GM19043 (cell line): ENCODE data around the gene LINGO1.

ENCODE experiments used
- ATAC-seq: cut with Tn5 transposase; IDR thresholded peaks from one replicate; pipeline ENCODE4 v1.9.1; 2021; ENCODE audit warnings: low read depth; ENCODE audit not compliant: unreplicated experiment

Gene LINGO1

GRCh38 chr15:77619883-77620282, 12.8 kb downstream of the LINGO1 start:
- no peak for ATAC-seq

DNA sequence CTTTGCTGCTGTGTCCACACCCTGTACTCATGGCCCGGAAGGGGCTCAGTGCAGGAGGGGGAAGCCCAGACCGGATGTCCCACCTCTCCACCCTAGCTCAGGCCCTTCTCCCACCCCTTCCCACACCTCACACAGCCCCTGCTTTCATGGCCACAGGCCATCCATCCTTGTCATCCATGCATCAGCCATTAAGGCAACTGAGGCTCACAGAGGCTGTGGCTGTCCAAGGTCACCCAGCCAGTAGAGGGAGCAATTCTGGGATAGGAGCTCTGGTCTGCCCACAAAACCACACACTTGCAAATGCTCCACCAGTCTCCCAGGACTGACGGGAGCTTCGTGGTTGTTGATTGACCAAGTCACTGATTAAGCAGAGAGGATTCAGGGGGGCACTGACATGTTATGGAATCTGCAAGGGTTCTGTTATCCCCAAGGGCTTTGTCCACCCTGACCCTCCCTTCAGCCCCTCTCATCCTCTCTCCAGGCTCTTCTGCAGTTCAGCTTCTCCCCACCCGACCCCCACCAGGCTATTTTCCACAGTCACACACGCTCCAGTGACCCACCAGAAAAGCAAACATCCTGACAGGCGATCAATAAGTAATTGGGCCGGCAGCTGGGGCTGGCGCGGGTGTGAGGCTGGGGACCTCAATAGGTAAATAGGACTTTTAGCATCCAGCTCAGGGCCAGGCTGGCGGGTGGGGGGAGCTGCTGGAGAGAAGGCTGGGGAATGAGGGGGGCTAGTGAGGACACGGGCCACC, 15.1 kb downstream of the LINGO1 start:
- no peak for ATAC-seq

- no peak for ATAC-seq
Observed at GRCh38 chr15:77616072-77616471, 16.6 kb downstream of the LINGO1 start.

DNA sequence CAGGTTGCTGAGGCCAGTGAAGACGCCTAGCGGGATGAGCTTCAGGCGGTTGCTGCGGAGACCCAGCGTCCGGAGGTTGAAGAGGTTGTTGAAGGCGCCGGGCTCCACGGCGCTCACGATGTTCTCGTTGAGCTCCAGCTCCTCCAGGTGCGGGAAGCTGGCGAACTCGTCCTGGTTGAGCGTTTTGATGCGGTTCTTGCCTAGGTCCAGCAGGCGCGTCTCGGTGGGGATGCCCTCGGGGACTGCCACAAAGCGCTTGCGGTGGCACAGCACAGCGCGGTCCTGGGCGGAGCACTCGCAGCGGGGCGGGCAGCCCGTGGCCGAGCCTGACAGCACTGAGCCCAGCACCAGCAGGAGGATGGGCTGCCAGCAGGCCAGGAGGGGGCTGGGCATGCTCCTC, 17.2 kb downstream of the LINGO1 start:
- no peak for ATAC-seq

DNA sequence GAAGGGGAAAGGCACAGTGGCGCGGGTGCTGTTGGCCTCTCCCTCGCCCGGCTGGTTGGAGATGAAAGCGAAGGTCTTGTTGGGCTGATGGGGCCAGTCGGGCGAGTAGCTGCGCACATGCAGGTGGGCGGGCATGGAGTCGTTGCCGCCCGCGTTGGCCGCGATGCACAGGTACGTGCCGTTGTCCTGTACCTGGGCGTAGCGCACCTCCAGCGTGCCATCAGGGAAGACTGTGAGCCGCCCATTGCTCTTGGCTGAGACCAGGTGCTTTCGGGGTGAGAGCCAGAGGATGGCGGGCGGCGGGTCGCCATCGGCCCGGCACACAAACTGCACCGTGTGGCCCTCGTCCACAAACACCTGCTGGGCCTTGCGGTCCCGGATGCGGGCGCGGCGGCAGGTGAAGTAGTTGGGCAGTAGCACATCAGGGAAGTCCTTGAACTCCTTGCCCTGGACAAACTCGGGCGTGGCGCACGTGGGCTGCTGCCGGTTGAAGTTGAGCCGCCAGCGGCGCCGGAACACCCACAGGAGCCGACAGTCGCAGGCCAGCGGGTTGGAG, 18.4 kb downstream of the LINGO1 start:
- ATAC-seq, result no peak

DNA sequence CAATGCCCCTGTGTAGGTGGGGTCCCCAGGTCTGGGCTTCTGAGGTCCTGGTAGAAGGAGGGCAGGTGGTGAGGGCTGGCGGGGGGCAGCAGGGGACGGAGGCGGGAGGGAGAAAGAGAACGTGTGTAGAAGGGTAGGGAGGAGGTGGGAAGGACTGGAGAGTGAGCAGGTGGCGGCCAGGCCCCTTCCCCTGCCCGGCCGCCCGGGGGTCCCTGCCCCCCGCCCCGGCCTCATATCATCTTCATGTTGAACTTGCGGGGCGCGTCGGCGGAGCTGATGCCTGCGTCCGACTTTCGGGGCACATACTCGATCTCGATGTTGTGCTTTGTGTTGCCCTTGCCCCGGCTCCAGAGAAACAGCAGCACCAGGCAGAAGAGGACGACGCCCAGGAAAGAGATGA, 18.9 kb downstream of the LINGO1 start:
- ATAC-seq, result no peak

- no peak for ATAC-seq
Observed at GRCh38 chr15:77612958-77613601, 19.6 kb downstream of the LINGO1 start.

- no peak for ATAC-seq
Observed at GRCh38 chr15:77611767-77612166, 20.9 kb downstream of the LINGO1 start.

DNA sequence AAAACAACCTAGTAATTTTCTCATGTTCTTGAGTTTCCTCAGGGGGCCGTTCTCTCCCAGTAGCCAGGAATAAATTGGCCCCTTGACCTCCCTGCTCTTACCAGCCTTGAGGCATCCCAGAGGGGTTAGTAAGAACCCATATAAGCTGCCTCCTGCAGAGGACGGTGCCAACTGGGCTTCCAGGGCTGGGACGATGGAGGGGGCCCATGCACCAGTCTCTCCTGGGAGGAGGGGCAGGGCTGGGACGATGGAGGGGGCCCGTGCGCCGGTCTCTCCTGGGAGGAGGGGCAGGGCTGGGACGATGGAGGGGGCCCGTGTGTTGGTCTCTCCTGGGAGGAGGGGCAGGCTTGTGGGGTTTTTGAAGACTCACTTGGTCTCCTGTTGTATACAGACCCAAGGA, 22.0 kb downstream of the LINGO1 start:
- ATAC-seq, result no peak

DNA sequence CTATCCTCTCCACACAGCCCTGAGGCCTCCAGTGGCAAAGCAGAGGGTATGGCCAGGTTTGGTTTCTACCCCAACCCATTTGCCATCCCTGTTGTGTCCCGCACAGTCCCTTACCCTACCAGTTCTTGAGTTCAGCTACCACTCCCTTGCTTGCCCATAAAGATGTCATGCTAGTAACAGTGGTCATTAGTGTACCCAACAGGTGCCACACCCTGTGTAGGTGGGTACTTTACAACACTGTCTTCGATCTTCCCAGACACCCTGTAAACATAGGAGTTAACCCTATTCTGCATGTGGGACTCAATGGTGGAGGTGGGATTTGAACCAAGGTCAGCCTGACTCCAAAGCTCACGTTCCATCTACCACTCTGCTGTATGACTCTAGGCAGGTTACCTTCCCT, 23.2 kb downstream of the LINGO1 start:
- ATAC-seq, result no peak

DNA sequence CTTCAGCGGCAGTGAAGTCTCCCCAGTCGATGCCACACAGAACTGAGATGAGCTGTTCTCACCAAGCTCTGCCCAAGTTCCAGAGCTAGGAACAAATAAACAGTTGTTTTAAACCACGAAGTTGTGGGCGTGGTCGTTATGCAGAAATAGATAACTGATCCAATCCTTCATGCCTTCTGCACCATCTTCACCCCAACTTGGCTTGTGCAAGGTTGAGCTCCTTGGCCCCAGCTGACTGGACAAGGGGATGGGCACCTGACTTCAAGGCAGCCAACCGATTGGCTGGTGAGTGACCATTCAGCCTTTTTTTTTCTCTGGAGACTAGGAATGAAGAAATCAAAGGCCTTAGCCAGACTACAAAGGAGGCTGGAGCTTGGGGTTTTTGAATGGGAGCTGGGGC, 23.9 kb downstream of the LINGO1 start:
- no peak for ATAC-seq

- no peak for ATAC-seq
Observed at GRCh38 chr15:77607894-77608261, 24.8 kb downstream of the LINGO1 start.

- no peak for ATAC-seq
Observed at GRCh38 chr15:77607111-77607893, 25.4 kb downstream of the LINGO1 start.

GRCh38 chr15:77606142-77607034, 26.3 kb downstream of the LINGO1 start:
- no peak for ATAC-seq

GRCh38 chr15:77605547-77605946, 27.2 kb downstream of the LINGO1 start:
- ATAC-seq, result no peak

DNA sequence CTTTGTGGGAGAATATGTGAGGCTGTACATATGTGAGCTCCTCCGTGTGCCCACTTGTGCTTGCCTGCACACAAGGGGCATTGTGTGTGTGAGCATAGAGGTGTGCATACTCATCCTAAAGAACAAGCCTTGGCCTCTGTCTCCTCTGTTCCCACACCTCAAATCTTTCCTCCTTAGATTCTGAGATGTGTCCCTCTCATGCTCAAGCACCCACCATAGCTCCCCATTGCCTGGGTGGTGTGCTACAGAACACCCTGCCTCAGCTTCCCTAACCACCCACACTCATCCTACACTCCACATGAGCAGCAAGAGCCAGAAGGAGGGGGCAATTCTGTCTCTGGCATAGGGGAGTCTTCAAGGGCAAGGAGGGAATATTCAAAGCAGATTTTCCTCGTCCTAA, 27.7 kb downstream of the LINGO1 start:
- no peak for ATAC-seq

GRCh38 chr15:77603611-77604336, 28.9 kb downstream of the LINGO1 start:
- no peak for ATAC-seq

GRCh38 chr15:77602800-77603199, 29.9 kb downstream of the LINGO1 start:
- no peak for ATAC-seq

- no peak for ATAC-seq
Observed at GRCh38 chr15:77599899-77600298, 32.8 kb downstream of the LINGO1 start.

DNA sequence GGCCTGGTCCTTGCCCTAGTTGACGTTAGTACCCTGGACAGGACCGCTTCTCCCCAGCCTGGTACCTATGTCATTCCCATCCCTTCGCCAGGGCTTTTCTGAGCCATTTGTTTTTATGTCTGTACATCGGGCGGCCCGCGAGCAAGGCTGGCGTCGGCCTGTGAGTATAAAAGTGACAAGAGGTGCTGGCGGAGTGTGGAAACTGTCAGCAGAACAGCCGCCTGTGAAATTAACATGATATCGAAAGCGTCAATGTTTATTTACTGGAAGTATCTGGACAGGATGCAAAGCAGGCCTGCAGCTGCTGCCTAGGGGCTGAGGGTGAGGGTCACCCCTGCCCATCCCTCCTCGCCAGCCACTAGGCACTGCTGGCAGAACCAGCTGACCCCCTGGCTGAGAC, 33.4 kb downstream of the LINGO1 start:
- no peak for ATAC-seq
